Right hindlimb (tissue), 1 donor: Measurements from ENCODE around the gene BMS1.
"Not testable (repeated sequence)": the region's sequence is repeated elsewhere in the genome, so short reads cannot be mapped to it uniquely, and the experiment has no call there.

ENCODE experiments used
- DNase-seq: peaks from one replicate; pipeline ENCODE4 v3.0.0-alpha.2; 2018

Gene BMS1

DNA sequence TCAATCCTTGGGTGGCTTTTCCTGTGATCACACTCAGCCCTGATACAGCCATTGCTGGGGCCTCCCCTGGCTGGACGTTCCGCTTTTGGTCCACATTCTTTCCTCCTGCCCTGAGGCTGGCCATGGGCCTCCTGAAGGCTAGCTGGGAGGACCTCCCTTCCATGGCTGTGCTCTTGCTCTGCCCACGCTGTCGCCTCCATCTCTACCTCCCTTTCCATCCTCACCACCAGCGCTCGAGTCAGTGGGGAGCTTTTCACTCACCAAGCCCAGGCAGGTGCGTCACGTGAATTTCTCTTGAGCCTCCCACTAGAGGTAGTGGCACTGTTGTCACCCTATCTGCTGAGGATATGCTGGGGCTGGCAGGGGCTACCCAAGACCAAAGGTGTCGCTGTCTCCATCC, 85.9 kb downstream of the BMS1 start:
- no peak for DNase-seq

- DNase-seq: no peak
Measured at GRCh38 chr10:42869977-42870350, 87.4 kb downstream of the BMS1 start.

- not testable (repeated sequence) for DNase-seq
Measured at GRCh38 chr10:42871138-42871641, 88.6 kb downstream of the BMS1 start.

- DNase-seq: no peak
Measured at GRCh38 chr10:42871823-42872222, 89.2 kb downstream of the BMS1 start.

- no peak for DNase-seq
Measured at GRCh38 chr10:42872865-42873435, 90.4 kb downstream of the BMS1 start.

DNA sequence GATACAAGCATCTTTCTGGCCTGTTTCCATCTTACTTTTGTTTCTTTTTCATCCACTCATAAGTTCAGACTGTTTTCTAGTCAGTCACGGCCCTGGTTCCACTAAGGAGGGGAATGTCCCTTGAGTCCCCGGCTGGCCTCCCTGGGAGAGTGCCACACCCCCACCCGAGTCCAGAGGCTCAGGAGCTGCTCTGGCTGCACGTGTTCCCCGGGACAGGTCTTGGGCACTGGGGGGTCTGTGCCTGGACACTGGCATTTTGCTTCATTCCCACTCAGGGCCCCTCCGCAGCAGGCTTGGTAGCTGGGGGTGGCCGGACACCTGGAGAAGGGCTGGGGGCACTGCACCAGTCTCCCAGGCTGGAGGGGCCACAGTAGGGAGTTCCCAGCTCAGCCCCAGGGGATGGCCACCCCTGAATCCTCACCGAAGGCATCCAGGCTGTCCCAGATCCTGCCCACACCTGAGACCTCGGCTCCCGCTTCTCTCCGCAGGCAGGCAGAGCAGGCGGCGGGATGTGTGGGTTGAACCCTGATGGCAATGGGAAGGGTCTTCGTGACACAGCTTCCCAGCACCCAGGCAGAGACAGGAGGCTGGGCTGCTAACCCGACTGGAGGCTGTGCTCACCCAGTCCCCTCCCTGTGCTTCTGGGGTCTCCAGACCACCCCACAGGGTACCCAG, 92.3 kb downstream of the BMS1 start:
- DNase-seq: no peak

- DNase-seq: no peak
Measured at GRCh38 chr10:42875388-42875755, 92.8 kb downstream of the BMS1 start.

- no peak for DNase-seq
Measured at GRCh38 chr10:42875798-42876341, 93.3 kb downstream of the BMS1 start.

DNA sequence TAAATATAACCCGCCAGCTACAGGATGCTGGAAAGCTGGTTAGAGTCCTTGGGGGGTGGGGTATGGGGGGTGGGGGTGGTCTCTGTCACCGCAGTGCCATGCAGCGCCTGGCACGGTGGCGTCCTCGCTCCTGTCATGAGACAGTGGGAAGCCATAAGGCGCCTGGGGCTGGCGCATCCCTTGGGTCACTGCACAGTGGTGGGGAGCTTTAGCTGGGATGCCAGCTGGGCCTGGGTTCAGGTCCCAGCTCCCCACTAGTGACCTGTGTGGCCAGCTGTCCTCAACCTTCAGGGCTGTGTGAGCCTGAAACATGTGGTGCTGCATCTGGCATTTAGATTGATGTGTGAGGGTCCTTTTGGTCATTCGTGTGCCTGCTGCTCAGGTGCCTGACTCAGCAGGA, 93.9 kb downstream of the BMS1 start:
- no peak for DNase-seq

DNA sequence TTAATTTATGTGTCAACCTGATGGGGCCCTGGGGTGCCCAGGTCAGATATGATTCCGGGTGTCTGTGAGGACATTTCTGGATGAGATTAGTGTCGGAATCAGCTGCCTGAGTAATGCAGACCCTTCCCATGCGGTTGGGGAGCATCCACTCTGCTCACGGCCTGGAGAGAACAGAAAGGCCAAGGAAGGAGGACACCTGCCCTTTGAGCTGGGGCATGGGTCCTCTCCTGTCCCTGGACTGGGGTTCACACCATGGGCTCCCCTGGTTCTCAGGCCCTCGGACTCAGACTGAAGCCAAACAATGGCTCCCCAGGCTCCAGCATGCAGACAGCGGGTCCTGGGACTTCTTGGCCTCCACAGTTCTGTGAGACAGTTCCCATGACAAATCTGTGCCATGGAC, 94.3 kb downstream of the BMS1 start:
- DNase-seq: no peak

DNA sequence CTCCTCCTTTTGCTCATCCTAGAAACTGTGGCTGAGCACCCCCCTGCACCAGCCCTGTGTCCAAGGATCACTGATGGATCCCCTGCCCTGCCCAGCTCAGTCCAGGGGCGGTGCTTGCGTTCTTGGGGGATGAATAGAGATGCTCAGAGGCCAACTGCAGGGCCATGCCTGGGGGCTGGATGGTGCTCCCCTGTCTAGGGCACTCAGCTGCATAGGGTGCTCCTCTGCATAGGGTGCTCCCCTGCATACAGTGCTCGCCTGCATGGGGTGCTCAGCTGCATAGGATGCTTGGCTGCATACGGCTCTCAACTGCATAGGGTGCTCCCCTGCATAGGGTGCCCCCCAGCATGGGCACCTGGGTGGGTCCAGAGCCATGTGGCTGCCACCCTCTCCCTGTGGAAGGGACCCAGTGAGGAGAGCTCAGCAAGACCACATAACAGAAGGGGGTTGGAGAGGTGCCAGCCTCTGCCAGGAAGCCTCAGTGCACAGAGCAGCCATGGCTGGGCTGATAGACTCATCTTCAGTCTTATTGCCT, 95.0 kb downstream of the BMS1 start:
- DNase-seq: no peak

DNA sequence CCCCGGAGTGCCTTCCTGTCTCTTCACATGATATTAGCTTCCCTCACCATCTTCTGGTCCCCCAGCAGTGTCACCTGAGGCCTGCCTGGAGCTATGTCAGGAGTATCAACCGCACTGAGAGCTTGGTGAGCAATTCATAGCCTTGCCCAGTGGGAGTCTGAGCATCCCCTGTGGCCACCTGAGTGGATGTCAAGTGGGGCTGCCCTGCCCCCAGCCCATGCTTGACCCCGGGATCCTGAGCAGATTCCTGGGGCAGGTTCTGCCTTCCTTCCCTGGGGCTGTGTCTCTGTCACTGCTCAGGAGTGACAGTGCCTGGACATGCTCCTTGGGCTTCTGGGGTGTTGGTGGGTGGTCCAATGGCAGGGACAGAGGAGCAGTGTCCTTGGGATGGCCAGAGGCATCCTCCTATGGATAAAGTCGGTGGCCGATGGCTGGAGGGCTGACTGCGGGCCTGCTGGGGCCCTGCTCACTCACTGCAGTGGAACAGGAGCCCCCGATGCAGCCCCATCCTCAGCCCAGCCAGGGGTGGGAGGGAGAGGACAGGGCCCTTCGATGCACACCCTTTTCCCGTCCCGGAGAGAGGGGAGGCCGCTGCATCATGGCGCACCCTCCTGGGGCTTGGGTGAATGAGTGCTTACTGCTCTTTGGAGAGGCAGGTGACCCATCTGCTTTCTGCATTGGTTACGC, 95.7 kb downstream of the BMS1 start:
- no peak for DNase-seq

GRCh38 chr10:42878821-42879195, 96.2 kb downstream of the BMS1 start:
- no peak for DNase-seq

DNA sequence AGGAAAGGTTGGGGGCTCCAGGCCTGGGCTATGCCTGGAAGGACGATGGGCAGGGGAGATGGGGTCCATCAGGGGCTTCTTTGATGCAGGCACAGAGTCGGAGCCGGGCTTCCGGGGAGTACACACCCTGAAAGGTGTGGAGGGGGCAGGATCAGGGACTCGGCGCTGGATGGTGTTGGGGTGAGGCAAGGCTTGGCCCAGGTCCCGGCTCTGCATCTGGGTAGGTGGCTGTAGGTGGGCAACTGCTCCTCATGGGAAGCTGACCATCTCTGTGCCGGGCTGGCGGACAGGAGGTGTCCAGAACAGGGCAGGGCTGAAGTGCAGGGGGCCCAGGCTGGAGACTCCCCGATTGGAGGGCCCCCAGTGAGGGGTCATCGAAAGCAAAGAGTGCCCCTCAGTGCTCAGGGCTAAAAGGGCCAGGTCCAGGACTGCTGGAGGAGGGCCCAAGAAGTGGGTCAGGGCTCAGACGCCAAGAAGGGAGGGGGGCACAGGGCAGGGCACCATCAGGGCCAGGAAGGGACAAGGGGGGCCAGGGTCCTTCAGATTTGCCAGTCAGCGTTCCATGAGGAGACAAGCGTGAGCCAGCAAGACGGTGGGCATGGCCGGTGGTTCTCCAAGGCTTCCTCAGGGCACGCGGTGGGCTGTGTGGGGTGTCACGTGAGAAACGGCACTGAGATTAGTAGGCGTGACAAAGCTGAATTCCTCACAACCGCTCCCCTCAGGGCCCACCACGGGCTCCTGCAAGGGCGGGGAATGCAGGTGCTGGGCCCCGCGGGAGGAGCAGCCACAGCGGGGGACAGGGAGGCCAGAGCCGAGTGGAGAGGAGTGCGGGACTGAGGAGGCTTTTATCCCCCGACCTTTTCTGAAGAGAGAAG, 97.0 kb downstream of the BMS1 start:
- DNase-seq: no peak

DNA sequence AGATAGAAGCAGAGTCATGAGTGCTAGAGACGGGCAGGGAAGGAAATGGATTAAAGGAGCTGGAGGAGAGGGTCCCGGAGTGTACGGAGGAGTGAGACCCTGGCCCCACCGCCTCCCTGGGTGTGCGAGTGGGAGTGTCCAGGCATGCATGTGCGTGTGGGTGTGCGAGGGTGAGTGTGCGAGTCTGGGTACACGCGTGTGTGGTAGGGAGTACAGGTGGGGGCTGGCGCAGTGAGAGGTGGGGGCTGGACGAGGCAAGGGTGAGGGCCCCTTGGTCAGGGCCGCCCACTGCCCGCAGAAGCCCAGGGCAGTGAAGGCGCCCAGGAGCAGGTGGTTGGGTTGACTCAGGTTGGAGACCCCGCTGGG, 97.6 kb downstream of the BMS1 start:
- DNase-seq: no peak

DNA sequence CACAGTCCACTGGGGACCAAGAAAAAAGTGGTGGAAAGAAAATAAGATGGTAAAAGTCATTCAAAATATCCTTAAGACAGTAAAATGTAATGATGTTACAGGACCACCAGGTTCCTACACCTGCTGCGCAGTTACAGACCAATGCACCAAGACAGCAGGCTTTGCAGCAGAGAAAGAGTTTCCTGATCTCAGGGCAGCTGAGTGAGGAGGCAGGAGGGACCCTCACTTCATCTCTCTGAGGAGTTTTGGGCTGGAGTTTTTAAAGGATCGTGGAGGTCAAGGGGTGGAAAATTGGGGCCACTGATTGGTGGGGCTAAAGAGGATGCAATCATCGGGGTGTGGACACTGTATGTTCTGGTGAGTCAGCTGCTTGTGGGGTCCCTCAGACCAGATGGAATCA, 100.0 kb downstream of the BMS1 start:
- DNase-seq: no peak
